ENCODE data around the gene SH3RF1. TPM values are rescaled to one million over a fixed set of nuclear protein-coding genes. Genes with fewer than 3 reads are reported as not detected.

The SH3RF1 gene
- total and polyA plus RNA-seq, 2 of the 8 experiments (the other 6 are each of a cell fraction or from before 2014, with no cell fraction given), result 6.9 to 15.1 TPM

DNA sequence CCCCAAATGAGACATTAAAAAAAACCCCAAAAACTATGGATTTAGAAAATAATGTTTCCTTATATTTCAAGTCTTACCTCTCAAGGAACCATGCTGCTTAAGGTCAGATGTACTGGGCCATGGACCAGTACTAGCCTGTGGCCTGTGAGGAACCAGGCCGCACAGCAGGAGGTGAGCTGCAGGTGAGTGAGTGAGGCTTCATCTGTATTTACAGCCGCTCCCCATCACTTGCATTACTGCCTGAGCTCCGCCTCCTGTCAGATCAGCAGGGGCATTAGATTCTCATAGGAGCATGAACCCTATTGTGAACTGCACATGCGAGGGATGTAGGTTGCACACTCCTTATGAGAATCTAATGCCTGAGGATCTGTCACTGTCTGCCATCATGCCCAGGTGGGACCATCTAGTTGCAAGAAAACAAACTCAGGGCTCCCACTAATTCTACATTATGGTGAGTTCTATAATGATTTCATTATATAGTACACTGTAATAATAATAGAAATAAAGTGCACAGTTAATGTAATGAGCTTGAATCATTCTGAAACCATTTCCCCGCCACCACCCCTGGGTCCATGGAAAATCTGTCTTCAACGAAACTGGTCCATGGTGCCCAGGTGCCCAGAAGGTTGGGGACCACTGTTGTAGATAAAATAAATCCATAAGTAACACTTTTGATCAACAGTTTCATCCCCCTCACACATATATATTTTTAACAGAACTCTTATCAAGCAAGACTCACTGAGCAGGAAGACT, 155.4 kb downstream of the SH3RF1 start (continued):
- TF ChIP-seq BRCA1 (IDR thresholded peaks at IDR 0.05; ENCODE audit: low read depth, low read length), result no peak
